MCF 10A (cell line): ENCODE data around the gene UBE2Q2. TPM values are rescaled to one million over a fixed set of nuclear protein-coding genes. Genes with fewer than 3 reads are reported as not detected.

Experiments
- BruUV-seq: library from RNA; stranded (reverse); fragments of 400-500 nt; replicated peaks from 2 replicates; lab custom pipeline; 2021; lab: Mats Ljungman, UMichigan
- CTCF ChIA-PET: fragments of 300-600 bp; sonication (Branson Sonifier 250); formaldehyde crosslinking; extraction: SDS; loops from one replicate; lab custom pipeline; 2021; ENCODE audit warnings: antibody characterized with exemption, inconsistent platforms; lab: Yijun Ruan, JAX
- POLR2A ChIA-PET: fragments of 300-600, 350-650 bp; sonication (Branson Sonifier 250); formaldehyde crosslinking; extraction: SDS; loops from one replicate; lab custom pipeline; 2020; ENCODE audit warnings: antibody characterized with exemption, inconsistent platforms; lab: Yijun Ruan, JAX
- DNase-seq: peaks from one replicate; pipeline ENCODE4 v3.0.0-alpha.2; 2018; ENCODE audit not compliant: unreplicated experiment
- H3K27ac Mint-ChIP-seq: one replicate; pipeline ENCODE4 v1.8.0; 2022; ENCODE audit warnings: mild to moderate bottlenecking, low read depth, mixed read lengths; ENCODE audit not compliant: unreplicated experiment
- H3K27me3 Mint-ChIP-seq: one replicate; pipeline ENCODE4 v1.8.0; 2022; ENCODE audit warnings: mixed read lengths; ENCODE audit not compliant: insufficient read depth, unreplicated experiment
- H3K36me3 Mint-ChIP-seq: one replicate; pipeline ENCODE4 v1.8.0; 2022; ENCODE audit warnings: mild to moderate bottlenecking, moderate library complexity, mixed read lengths; ENCODE audit not compliant: insufficient read depth, unreplicated experiment
- H3K4me1 Mint-ChIP-seq: one replicate; pipeline ENCODE4 v1.8.0; 2022; ENCODE audit warnings: mixed read lengths; ENCODE audit not compliant: insufficient read depth, unreplicated experiment
- H3K4me3 Mint-ChIP-seq: one replicate; pipeline ENCODE4 v1.8.0; 2022; ENCODE audit warnings: mild to moderate bottlenecking, moderate library complexity, mixed read lengths; ENCODE audit not compliant: unreplicated experiment
- H3K9me3 Mint-ChIP-seq: one replicate; pipeline ENCODE4 v1.8.0; 2022; ENCODE audit warnings: mixed read lengths; ENCODE audit not compliant: unreplicated experiment
- intact Hi-C: fragments of 100-400 bp; cut with micrococcal nuclease; formaldehyde crosslinking; loops from 2 replicates; pipeline ENCODE4 v1.14.1; 2022
- total RNA-seq: library from RNA; stranded (reverse); gene quantifications from 2 replicates; pipeline ENCODE4 v1.2.3, GENCODE V29; 2022
- TF ChIP-seq, protein P1 (sequence below): fragments of 200-600 bp; IDR thresholded peaks from one replicate; pipeline ENCODE4 v1.8.0; 2022; ENCODE audit warnings: antibody characterized with exemption, mild to moderate bottlenecking; ENCODE audit not compliant: unreplicated experiment

UBE2Q2 gene
- total RNA-seq, 1 experiment from 2014 or later, result 28.3 TPM

DNA sequence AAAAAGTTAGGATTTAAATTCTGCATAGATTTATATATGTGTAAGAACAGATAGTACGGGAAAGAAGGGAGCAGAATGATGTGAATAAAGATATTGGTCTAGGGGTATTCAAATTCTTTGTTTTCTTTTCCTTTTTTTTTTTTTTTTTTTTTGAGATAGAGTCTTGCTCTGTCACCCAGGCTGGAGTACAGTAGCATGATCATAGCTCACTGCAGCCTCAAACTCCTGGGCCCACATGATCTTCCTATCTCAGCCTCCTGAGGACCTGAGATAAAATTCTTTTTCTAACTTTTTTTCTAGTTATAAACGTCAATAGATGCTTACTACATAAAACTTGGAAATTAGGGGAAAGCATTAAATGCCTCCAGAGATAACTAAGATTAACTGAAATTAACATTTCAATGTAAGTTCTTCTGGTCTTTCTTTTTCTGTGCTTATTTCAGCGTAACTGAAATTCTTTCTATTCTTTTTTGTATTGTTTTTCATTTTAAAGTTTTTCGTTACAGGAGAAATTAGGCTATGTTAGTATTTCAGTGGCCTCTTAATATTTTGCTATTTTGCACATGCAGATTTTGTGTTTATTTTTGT lies 29.2 kb downstream of the UBE2Q2 start:
- H3K4me3 Mint-ChIP-seq, result no peak overlapping the region
- H3K9me3 Mint-ChIP-seq, result no peaks in the 10 kb centered on the region
- CTCF ChIA-PET, result no interaction called here

GRCh38 chr15:75884041-75884440 lies 40.8 kb downstream of the UBE2Q2 start:
- Mint-ChIP-seq H3K27ac (no peak overlapping the region), H3K36me3 (peaks cover 46% of the 10 kb centered on the region), H3K4me3 (no peak overlapping the region), H3K9me3 (no peaks in the 10 kb centered on the region), H3K27me3 (no peaks in the 10 kb centered on the region), H3K4me1 (no peaks in the 10 kb centered on the region)
- CTCF ChIA-PET, result interaction anchor here (0.5 to 1.4 kb wide), 5 partner anchors 10 to 142 kb away, joined by 3 to 5 read pairs (median 4); no protein-coding TSS in a partner anchor
- peak; percentile 29 for DNase-seq
- no TSS peak for BruUV-seq
- TF ChIP-seq, protein P1, sequence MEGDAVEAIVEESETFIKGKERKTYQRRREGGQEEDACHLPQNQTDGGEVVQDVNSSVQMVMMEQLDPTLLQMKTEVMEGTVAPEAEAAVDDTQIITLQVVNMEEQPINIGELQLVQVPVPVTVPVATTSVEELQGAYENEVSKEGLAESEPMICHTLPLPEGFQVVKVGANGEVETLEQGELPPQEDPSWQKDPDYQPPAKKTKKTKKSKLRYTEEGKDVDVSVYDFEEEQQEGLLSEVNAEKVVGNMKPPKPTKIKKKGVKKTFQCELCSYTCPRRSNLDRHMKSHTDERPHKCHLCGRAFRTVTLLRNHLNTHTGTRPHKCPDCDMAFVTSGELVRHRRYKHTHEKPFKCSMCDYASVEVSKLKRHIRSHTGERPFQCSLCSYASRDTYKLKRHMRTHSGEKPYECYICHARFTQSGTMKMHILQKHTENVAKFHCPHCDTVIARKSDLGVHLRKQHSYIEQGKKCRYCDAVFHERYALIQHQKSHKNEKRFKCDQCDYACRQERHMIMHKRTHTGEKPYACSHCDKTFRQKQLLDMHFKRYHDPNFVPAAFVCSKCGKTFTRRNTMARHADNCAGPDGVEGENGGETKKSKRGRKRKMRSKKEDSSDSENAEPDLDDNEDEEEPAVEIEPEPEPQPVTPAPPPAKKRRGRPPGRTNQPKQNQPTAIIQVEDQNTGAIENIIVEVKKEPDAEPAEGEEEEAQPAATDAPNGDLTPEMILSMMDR, result no peak
- intact Hi-C loops, result no loop called here
- POLR2A ChIA-PET, result interaction anchor here (0.6 to 1.0 kb wide), 2 partner anchors 11 to 920 kb away, joined by 3 read pairs; no protein-coding TSS in a partner anchor

More for the DNA sequence above, 29.2 kb downstream of the UBE2Q2 start:
- POLR2A ChIA-PET, result interaction anchor here (0.6 to 1.0 kb wide), 3 partner anchors 12 to 504 kb away, joined by 3 to 4 read pairs (median 3); no protein-coding TSS in a partner anchor
- intact Hi-C loops, result no loop called here
- TF ChIP-seq, protein P1, result no peak
- DNase-seq, result no peak
- no TSS peak for BruUV-seq
- Mint-ChIP-seq H3K27me3 (no peaks in the 10 kb centered on the region), H3K27ac (no peak overlapping the region), H3K4me1 (no peaks in the 10 kb centered on the region), H3K36me3 (peaks cover 62% of the 10 kb centered on the region)

- BruUV-seq, result no TSS peak
Measured at GRCh38 chr15:75887178-75887577, 43.9 kb downstream of the UBE2Q2 start.

DNA sequence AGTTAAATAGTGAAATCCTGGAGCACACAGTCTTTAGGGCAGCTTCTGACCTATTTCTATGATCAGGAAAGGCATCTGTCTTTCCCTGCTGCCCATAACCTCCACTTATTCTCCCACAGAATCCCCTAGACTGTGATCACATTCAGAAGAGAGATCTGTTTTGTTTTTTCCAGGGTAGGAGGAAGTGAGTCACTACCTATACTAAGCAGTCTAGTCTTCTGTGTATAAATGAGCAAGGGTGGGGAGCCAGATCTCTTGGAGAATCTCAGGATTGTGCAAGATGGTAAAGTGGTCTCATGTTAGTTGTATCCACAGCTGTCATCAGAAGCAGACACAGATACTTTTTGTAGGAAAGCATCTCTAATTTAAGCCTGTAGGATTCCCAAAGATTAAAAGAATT lies 48.6 kb downstream of the UBE2Q2 start:
- peaks cover 7% of the 10 kb centered on the region for H3K4me1 Mint-ChIP-seq
- ChIA-PET CTCF (interaction anchor here (0.7 kb wide), 2 partner anchors 10 to 26 kb away, joined by 3 read pairs; no protein-coding TSS in a partner anchor), POLR2A (interaction anchor here (1.0 kb wide), 1 partner anchor 10 kb away, joined by 4 read pairs; no protein-coding TSS in a partner anchor)
- peaks cover 20% of the 10 kb centered on the region for H3K36me3 Mint-ChIP-seq
- TF ChIP-seq, protein P1, result no peak
- H3K4me3 Mint-ChIP-seq, result no peak overlapping the region
- peak overlapping the region; percentile 42 for H3K27ac Mint-ChIP-seq
- H3K27me3 Mint-ChIP-seq, result no peaks in the 10 kb centered on the region
- intact Hi-C loops, result no loop called here
- no peaks in the 10 kb centered on the region for H3K9me3 Mint-ChIP-seq
- BruUV-seq, result no TSS peak
- DNase-seq, result peak; percentile 62

More at GRCh38 chr15:75887178-75887577, 43.9 kb downstream of the UBE2Q2 start:
- DNase-seq, result no peak
- intact Hi-C loops, result no loop called here
- peaks cover 38% of the 10 kb centered on the region for H3K36me3 Mint-ChIP-seq
- TF ChIP-seq, protein P1, result no peak
- no peak overlapping the region for H3K4me3 Mint-ChIP-seq
- H3K4me1 Mint-ChIP-seq, result peaks cover 7% of the 10 kb centered on the region
- H3K27ac Mint-ChIP-seq, result no peak overlapping the region
- ChIA-PET CTCF (interaction anchor here (0.6 to 1.4 kb wide), 5 partner anchors 11 to 260 kb away, joined by 3 to 5 read pairs (median 3); no protein-coding TSS in a partner anchor), POLR2A (interaction anchor here (2.0 kb wide), 1 partner anchor 16 kb away, joined by 8 read pairs; the partner anchor contains the start of gene FBXO22)
- H3K9me3 Mint-ChIP-seq, result no peaks in the 10 kb centered on the region
- H3K27me3 Mint-ChIP-seq, result no peaks in the 10 kb centered on the region
